NT2/D1 (cell line): ENCODE data around the gene FARP1.

Source experiments
- YY1 ChIP-seq: IDR thresholded peaks from 2 replicates; pipeline ENCODE4 v1.6.1; 2011; ENCODE audit not compliant: insufficient read length, insufficient read depth
- ZNF274 ChIP-seq: IDR thresholded peaks from 2 replicates; pipeline ENCODE4 v1.6.1; 2011; ENCODE audit warnings: mild to moderate bottlenecking, low read depth, low read length

- TF ChIP-seq YY1 (no peak), ZNF274 (no peak)
Observed at GRCh38 chr13:98224557-98224956, 81.7 kb downstream of the FARP1 start.
